Measurements from ENCODE around the gene ZNF831. TPM values are rescaled to one million over a fixed set of nuclear protein-coding genes. Genes with fewer than 3 reads are reported as not detected.

ZNF831 gene
- total RNA-seq, 1 experiment from 2014 or later: 0.15 TPM

DNA sequence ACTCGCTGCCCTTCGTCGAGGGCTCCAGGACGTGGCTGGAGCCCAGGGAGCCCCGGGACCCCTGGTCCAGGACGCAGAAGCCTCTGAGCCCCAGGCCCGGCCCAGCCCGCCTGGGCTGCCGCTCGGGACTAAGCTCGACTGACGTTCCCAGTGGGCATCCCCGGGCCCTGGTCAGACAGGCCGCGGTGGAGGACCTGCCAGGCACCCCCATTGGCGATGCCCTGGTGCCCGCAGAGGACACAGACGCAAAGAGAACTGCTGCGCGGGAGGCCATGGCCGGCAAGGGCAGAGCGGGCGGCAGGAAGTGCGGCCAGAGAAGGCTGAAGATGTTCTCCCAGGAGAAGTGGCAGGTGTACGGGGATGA lies 28.9 kb downstream of the ZNF831 start (continued):
- TF ChIP-seq CBX3 (IDR thresholded peaks at IDR 0.05; ENCODE audit: low read depth): no peak
- no peak for TF ChIP-seq RAD21 (IDR thresholded peaks at IDR 0.05; ENCODE audit: low read depth)
- TF ChIP-seq ELF1 (IDR thresholded peaks at IDR 0.05; ENCODE audit: borderline replicate concordance, low read depth): no peak

- CTCF ChIA-PET: no interaction called here
- BruUV-seq (replicated peaks): no TSS peak
Measured at GRCh38 chr20:59193325-59193724, 29.7 kb downstream of the ZNF831 start.

More at GRCh38 chr20:59193325-59193724, 29.7 kb downstream of the ZNF831 start:
- Histone ChIP-seq H3K9ac (ENCODE audit: low read length) (no peak overlapping the region), H3K36me3 (ENCODE audit: control insufficient read depth in 1 of 2, insufficient read depth in 2 of 2, low read length in 2 of 2) (no peaks in the 10 kb centered on the region), H3K4me2 (ENCODE audit: low read length) (no peak overlapping the region), H3K27ac (ENCODE audit: low read depth, low read length) (no peak overlapping the region), H3K9me2 (ENCODE audit: insufficient read depth) (no peaks in the 10 kb centered on the region), H3K4me3 (replicated peaks in 1 of 2; ENCODE audit: low read depth in 1 of 2, low read length in 2 of 2) (no peak overlapping the region), H4K20me1 (ENCODE audit: insufficient read depth) (no peaks in the 10 kb centered on the region), H3K27me3 (ENCODE audit: insufficient read depth, low read length) (peaks cover 20% of the 10 kb centered on the region), H3K9me3 (ENCODE audit: control insufficient read depth in 1 of 2, insufficient read depth in 1 of 2, low read depth in 1 of 2, low read length in 2 of 2) (no peaks in the 10 kb centered on the region), H3K79me2 (ENCODE audit: insufficient read depth, low read length) (no peaks in the 10 kb centered on the region), H3K4me1 (ENCODE audit: control insufficient read depth in 1 of 2, insufficient read depth in 2 of 2, low read length in 2 of 2) (no peaks in the 10 kb centered on the region), H2AFZ (ENCODE audit: low read depth, low read length, poor library complexity, severe bottlenecking) (no peak overlapping the region)
- intact Hi-C loops (cut with micrococcal nuclease): no loop called here
- POLR2A ChIA-PET: no interaction called here
- ATAC-seq (no peak), DNase-seq (ENCODE audit: low read depth, low spot score) (no peak)
- TF ChIP-seq ZNF274 (IDR thresholded peaks at IDR 0.05; ENCODE audit: low read depth, low read length) (no peak), JUND (IDR thresholded peaks at IDR 0.05) (no peak), ZBTB33 (IDR thresholded peaks at IDR 0.05; ENCODE audit: extremely low read depth, insufficient replicate concordance, low read length) (no peak), CEBPB (IDR thresholded peaks at IDR 0.05; ENCODE audit: low read depth) (no peak), ATF3 (IDR thresholded peaks at IDR 0.05) (no peak), TCF7L2 (IDR thresholded peaks at IDR 0.05; ENCODE audit: borderline replicate concordance, extremely low read depth, insufficient read depth, insufficient read length) (no peak), POLR2A (IDR thresholded peaks at IDR 0.05; ENCODE audit: borderline replicate concordance, extremely low read depth, insufficient read depth, insufficient read length) (no peak), YY1 (IDR thresholded peaks at IDR 0.05; ENCODE audit: extremely low read depth, insufficient replicate concordance, low read depth, low read length) (no peak), ZFX (IDR thresholded peaks at IDR 0.05) (no peak), POLR2AphosphoS5 (IDR thresholded peaks at IDR 0.05; ENCODE audit: low read depth, low read length) (no peak), SRF (IDR thresholded peaks at IDR 0.05; ENCODE audit: low read depth) (no peak)
- RAD21 ChIA-PET (ENCODE audit: low non-redundant PET in 1 of 2, low total read pairs in 2 of 2, uncharacterized antibody in 2 of 2, unreplicated experiment in 2 of 2): no interaction called here
